Measurements from ENCODE around the gene NCAPD3. TPM values are rescaled to one million over a fixed set of nuclear protein-coding genes. Genes with fewer than 3 reads are reported as not detected.

Gene NCAPD3
- 17.7 and 21.2 TPM in 2 replicates for total RNA-seq

GRCh38 chr11:134223836-134224709, at the start of gene NCAPD3, which contains the start of gene VPS26B:
TSS of gene NCAPD3 (minus strand) at chr11:134223967. CDS start at chr11:134223926, 41 bp downstream.
TSS of gene VPS26B (plus strand) at chr11:134224671. CDS start at chr11:134225123, 452 bp downstream.

GRCh38 chr11:134253188-134253993, 29.6 kb upstream of the NCAPD3 start, which contains the start of the genes ACAD8 and THYN1:
TSS of gene ACAD8 (plus strand) at chr11:134253568. CDS start at chr11:134253601, 33 bp downstream.
TSS of gene THYN1 (minus strand) at chr11:134253352. CDS start at chr11:134252882, 470 bp downstream.

Other genes starting within 250 kb of the NCAPD3 start
- gene JAM3, start 154.9 kb downstream of the NCAPD3 start, total RNA-seq: 2.7 and 7.4 TPM in 2 replicates
- gene VPS26B, start 704 bp upstream of the NCAPD3 start, total RNA-seq: 38.1 and 40.7 TPM in 2 replicates
- gene THYN1, start 29.4 kb upstream of the NCAPD3 start, total RNA-seq: 51.9 and 63.5 TPM in 2 replicates
- gene ACAD8, start 29.6 kb upstream of the NCAPD3 start, total RNA-seq: 16.6 and 16.8 TPM in 2 replicates
- 0.19 and 0.42 TPM in 2 replicates for gene GLB1L3, start 52.4 kb upstream of the NCAPD3 start, total RNA-seq
- gene GLB1L2, start 108.0 kb upstream of the NCAPD3 start, total RNA-seq: 2.9 and 4.0 TPM in 2 replicates
- gene B3GAT1, start 188.3 kb upstream of the NCAPD3 start, total RNA-seq: not detected in 2 replicates